Sigmoid colon (tissue), 4 donors: ENCODE data around the gene SCN4A.

Experiments
- EP300 ChIP-seq, 4 donors: sonication (generic); formaldehyde crosslinking; IDR thresholded peaks; one replicate each; pipeline ENCODE4 v1.6.1; 2017; ENCODE audit warnings: antibody characterized with exemption in 4 of 4
- POLR2A ChIP-seq, 2 donors: fragments of 450-650 bp; IDR thresholded peaks; one replicate each; pipeline ENCODE4 v1.6.1; 2016; ENCODE audit warnings: antibody characterized with exemption in 2 of 2, mild to moderate bottlenecking in 2 of 2, moderate library complexity in 2 of 2
- POLR2AphosphoS5 ChIP-seq, 4 donors: sonication (generic); formaldehyde crosslinking; IDR thresholded peaks; one replicate each; pipeline ENCODE4 v1.6.1; 2017; ENCODE audit warnings: antibody characterized with exemption in 4 of 4
- TF ChIP-seq, protein P1 (sequence below), 4 experiments: fragments of 450-650 bp in 3 of 4; fragments of 200-600 bp in 1 of 4; IDR thresholded peaks; one replicate each; pipeline ENCODE4 v1.5.1; 2016 to 2019; ENCODE audit warnings: antibody characterized with exemption in 4 of 4, mild to moderate bottlenecking in 3 of 4, moderate library complexity in 2 of 4

DNA sequence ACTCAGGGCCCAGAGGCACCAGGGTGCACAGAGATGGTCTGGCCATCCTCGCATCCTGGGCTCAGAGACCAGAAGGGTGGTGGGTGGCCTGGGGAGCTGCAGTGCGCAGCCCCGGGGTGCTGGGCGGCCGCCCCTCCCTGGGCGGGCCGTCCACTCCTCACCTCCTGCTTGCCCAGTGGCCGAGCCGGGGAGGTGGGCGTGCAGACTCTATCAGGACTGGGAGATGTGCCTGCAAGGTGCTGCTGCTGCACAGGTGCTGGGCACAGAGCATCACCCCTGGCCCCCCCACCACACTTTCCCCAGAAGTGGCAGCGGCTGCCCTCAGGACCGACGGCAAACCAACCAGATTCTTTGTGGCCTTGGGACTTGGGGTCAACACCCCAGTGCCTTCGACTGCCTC, at the start of gene SCN4A:
- TF ChIP-seq, protein P1, sequence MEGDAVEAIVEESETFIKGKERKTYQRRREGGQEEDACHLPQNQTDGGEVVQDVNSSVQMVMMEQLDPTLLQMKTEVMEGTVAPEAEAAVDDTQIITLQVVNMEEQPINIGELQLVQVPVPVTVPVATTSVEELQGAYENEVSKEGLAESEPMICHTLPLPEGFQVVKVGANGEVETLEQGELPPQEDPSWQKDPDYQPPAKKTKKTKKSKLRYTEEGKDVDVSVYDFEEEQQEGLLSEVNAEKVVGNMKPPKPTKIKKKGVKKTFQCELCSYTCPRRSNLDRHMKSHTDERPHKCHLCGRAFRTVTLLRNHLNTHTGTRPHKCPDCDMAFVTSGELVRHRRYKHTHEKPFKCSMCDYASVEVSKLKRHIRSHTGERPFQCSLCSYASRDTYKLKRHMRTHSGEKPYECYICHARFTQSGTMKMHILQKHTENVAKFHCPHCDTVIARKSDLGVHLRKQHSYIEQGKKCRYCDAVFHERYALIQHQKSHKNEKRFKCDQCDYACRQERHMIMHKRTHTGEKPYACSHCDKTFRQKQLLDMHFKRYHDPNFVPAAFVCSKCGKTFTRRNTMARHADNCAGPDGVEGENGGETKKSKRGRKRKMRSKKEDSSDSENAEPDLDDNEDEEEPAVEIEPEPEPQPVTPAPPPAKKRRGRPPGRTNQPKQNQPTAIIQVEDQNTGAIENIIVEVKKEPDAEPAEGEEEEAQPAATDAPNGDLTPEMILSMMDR (IDR thresholded peaks at IDR 0.05), result no peak
- TF ChIP-seq EP300 (IDR thresholded peaks at IDR 0.05) (no peak), POLR2AphosphoS5 (IDR thresholded peaks at IDR 0.05) (no peak), POLR2A (IDR thresholded peaks at IDR 0.05) (no peak)
